Renal pelvis (tissue), 4 donors: ENCODE data around the gene PGAP3. TPM values are rescaled to one million over a fixed set of nuclear protein-coding genes. Genes with fewer than 3 reads are reported as not detected.
A peak's percentile ranks its signal among the peaks of the same experiment; 100 is the strongest.
"Not testable (repeated sequence)": the region's sequence is repeated elsewhere in the genome, so short reads cannot be mapped to it uniquely, and the experiment has no call there.

Source experiments
- DNase-seq: peaks from one replicate; pipeline ENCODE4 v3.0.0-alpha.2; 2013
- polyA plus RNA-seq, 3 donors: library from polyadenylated mRNA; unstranded; fragments of 120-200 nt; gene quantifications; one replicate each; pipeline ENCODE4 v1.2.1, GENCODE V29; 2013; ENCODE audit not compliant: insufficient read length in 3 of 3

The PGAP3 gene
- polyA plus RNA-seq, 3 donors, result 37.4 to 48.6 (median 43.6) TPM

DNA sequence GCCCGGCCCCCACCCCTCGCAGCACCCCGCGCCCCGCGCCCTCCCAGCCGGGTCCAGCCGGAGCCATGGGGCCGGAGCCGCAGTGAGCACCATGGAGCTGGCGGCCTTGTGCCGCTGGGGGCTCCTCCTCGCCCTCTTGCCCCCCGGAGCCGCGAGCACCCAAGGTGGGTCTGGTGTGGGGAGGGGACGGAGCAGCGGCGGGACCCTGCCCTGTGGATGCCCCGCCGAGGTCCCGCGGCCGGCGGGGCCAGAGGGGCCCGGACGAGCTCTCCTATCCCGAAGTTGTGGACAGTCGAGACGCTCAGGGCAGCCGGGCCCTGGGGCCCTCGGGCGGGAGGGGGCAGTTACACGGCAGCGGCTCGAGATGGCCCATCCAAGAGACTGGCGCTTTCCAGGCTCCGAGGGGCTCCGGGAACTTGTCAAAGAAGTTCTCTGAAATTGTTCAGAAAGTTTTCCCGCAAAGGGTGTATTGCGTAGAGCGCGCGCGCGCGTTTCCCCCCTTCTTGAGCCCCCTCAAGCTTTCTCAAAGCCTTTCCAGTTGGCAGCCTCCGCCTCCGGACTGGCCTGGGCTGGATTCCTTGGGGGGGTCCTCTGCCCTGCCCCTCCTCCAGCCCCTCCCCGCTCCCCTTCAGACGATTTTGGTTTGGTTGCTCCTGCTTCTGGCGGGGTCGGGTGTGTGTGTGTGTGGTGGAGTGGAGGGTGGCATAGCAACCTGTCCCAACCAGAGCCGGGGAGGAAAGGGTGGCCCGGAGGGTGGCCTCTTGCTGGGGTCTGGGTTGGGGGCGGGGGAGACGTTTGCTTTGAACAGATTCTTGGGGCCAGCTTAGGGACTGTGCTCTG, 12.5 kb upstream of the PGAP3 start:
- peak; percentile 76 for DNase-seq

DNA sequence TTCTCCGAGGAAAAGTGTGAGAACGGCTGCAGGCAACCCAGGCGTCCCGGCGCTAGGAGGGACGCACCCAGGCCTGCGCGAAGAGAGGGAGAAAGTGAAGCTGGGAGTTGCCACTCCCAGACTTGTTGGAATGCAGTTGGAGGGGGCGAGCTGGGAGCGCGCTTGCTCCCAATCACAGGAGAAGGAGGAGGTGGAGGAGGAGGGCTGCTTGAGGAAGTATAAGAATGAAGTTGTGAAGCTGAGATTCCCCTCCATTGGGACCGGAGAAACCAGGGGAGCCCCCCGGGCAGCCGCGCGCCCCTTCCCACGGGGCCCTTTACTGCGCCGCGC, 11.9 kb upstream of the PGAP3 start, which contains the start of gene ERBB2:
Gene ERBB2 (plus strand): TSS at position 247 of the 330 bp plus-strand sequence. CDS start 175 bp downstream, outside the sequence.
- peak; percentile 88 for DNase-seq

DNA sequence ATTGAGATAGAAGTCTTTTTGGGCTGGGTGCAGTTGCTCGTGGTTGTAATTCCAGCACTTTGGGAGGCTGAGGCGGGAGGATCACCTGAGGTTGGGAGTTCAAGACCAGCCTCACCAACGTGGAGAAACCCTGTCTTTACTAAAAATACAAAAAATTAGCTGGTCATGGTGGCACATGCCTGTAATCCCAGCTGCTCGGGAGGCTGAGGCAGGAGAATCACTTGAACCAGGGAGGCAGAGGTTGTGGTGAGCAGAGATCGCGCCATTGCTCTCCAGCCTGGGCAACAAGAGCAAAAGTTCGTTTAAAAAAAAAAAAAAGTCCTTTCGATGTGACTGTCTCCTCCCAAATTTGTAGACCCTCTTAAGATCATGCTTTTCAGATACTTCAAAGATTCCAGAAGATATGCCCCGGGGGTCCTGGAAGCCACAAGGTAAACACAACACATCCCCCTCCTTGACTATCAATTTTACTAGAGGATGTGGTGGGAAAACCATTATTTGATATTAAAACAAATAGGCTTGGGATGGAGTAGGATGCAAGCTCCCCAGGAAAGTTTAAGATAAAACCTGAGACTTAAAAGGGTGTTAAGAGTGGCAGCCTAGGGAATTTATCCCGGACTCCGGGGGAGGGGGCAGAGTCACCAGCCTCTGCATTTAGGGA, 11.4 kb upstream of the PGAP3 start:
- DNase-seq, result not testable (repeated sequence)

DNA sequence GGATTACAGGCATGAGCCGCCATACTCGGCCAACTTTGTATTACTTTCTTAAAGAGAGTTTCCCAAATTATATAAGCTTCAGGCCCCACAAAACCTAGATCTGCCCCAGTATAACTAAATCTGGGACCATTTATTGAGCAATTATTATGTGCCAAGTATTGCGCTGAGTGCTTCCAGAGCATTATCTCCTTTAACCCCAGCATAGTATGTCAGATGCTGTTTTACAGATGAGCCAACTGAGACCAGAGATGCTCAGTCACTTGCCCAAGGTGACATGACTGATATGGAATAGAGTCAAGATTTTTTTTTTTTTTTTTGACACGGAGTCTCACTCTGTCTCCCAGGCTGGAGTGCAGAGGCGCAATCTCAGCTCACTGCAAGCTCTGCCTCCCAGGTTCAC, 10.1 kb upstream of the PGAP3 start:
- no peak for DNase-seq

DNA sequence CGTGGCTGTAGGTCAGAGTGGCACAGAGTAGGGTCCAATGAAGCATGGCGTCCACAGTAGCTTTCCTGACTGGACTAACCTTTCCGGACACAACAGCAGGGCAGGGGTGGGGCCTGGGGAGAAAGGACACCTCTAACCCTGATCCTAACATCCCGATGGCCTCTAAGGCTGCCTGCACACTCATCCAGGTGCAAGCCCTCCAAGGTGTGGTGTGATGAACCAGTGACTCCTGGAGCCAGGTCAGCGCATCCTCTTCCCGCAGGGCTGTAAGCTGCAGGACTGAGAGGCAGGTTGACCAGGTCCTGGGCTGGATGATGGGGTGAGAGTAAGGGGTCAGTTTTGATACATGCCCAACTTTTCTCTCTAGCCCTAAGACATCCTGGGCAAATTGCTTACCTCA, 8.9 kb upstream of the PGAP3 start:
- DNase-seq, result no peak

DNA sequence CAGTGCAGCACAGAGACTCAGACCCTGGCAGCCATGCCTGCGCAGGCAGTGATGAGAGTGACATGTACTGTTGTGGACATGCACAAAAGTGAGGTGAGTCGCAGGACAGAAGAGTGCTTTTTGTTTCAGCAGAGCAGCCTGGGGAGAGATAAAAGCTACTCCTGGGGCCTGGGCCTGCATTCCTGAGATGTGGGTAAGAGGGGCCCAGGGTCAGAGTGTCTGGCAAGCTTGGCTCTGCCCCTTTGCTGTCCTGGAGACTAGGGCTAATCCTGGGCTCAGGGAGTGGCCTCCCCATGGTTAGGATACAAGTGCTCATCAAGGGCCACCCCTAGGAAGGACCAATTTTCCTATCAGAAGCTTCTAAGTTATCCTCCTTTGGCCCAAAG, 7.2 kb upstream of the PGAP3 start:
- DNase-seq, result no peak

DNA sequence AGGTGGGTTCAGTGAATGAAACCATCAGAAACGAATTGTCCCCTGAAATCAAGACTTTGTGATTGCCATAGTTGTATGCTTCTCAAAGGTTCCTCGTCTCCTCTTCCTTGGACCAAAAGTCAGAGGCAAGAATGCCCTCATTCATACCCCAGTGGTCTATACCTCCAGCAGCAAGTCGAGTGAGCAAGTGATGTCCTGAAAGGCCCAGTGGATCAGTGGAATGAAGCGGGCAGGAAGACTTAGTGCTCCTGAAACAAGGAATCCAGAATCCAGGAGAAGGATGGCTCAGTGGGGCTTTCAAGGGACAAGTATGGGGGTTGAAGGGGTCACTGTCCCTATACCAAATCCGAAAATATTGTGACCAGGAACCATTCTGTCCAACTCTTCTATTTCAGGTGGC, 6.7 kb upstream of the PGAP3 start:
- no peak for DNase-seq

DNA sequence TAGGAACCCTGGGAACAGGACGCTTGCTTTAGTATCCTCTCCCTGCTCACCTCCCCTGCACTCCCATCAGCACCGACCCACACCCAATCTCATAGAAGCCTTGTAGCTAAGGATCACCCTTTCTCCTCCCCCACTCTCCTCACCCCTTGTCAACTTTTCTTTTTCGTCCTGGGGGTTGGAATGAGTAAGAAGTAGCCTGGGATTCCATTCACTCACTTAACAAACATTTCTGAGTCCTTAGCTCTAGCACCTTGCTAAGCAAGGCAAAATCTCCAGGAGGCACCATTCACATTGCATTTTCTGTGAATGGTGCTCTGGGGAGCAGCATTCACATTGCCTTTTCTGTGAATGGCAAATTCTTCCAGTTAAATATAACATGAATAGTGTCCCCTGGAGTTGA, 1.1 kb upstream of the PGAP3 start:
- no peak for DNase-seq

- no peak for DNase-seq
Observed at GRCh38 chr17:39688475-39688835, 598 bp upstream of the PGAP3 start.

DNA sequence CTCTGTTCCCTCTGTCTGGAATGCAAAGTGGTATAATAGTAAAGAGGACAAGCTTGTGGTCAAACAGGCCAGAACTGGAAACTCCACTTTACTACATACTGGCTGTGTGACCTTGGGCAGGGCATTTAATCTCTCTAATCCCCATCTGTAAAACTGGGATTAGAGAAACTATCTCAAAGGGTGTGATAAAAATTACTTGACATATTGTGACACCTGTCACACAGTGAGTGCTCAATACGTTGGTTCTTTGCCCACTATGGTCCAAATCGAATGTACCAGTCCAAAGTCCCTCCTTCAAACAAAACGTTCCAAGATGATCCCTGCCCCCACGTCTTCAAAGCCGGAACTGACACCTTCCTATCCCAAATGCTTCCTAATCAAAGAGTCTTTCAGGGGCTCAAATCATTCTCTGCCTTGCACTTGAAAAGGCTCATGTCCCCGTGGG, 734 bp downstream of the PGAP3 start:
- DNase-seq, result no peak

DNA sequence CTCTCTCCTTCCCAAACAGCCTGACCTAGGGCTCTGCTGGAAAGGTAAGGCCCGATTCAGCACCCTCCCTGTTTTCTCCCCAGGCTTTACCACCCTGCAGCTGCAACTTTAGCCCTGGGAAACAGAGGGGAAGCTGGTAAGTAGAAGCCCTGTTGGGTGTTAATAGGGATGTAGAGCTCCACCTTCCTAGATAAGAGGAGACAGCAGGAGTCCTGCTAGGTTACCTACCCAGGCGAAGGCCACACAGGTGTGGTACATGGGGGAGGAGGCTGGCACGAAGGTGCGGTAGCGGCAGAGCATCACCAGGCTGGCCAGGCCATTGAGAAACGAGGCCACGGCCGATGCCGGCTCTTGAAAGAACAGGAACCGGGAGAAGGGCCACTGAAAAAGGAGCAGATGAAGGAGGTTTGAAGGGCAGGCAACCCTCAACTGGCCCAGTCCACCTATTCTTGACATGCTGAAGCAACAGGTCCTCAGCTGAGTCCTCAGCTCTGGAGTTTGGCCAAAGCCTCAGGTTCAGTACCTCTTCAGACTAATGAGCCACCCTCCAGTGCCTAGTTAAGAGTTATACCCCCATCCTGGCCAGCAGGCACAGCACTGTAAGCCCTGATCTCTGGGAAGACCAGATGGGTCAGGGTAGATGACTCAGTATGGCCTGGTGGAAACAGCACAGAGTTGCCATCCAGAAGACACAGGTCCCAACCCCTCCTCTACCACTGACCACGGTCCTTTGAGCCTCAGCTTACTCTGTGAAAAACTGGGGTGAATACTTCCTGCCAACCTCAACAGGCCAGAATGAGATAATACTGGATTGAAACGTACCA, 3.3 kb downstream of the PGAP3 start:
- no peak for DNase-seq

GRCh38 chr17:39683295-39683939, 4.4 kb downstream of the PGAP3 start:
- no peak for DNase-seq

GRCh38 chr17:39679521-39680192, 8.2 kb downstream of the PGAP3 start:
- no peak for DNase-seq

GRCh38 chr17:39678340-39679116, 9.3 kb downstream of the PGAP3 start:
- DNase-seq, result no peak

DNA sequence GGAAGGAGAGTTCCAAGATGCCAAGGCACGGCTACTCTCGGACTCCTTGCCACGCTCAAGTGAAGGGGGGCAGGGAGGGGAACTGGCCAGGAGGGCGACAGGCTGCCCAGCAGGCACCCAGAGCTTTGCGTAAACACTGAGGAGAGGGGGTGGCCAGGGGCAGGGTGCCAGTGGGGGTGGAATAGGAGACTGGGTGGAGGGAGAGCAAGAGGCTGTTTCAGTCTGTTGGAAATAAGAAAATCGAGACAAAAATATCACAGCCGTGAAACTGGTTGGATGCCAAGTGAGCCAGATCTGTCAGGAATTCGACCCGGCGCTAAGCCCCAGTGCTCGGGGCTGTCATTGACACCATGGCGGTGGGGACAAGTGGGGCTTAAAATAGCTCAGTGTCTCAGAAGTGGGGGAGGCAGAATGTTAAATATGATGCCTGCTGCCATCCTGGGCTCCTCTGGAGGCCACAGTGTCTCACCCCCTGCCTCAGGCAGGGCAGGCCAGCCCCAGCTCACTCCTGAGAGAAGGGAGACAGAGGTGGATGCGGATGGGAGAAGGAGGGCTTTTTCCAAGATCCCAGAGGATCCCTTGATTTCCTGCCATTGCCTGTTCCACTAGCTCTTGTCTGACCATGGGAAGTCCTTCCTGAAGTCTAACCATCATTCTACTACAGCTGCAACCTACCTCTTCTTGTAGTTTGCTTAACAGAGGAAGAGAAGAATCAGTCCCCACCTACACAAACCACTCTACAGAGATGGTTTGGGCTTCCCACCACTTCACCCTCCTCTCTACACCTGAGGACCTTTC, 10.1 kb downstream of the PGAP3 start:
- peak; percentile 86 for DNase-seq

- no peak for DNase-seq
Observed at GRCh38 chr17:39677072-39677471, 10.8 kb downstream of the PGAP3 start.

DNA sequence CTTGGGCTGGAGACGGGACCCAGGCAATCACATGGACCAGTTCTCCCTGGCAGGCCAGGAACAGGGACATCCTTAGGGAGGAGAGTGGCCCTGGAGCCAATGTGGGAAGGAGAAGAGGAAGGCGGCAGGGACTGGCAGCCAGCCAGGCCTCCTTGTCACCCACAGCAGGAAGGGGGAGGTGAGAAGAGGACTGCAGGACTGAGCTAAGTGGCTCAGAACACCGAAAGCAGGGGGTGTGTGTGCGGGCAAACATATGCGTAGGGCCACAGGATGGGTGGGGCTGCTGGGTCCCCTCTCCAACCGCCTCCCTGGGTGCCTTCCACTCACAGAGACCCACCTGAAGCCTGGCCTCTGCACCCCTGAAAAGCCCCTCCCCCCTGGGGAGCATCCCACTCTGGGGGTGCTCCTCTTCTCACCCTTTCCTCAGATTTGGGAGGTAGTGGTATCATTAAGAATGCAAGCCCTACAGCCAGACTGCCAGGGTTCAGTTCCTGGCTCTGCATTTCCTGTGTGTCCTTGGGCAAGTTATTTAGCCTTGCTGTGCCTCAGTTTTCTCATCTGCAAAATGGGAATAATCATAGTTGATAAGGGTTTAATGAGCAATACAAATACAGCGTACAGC, 11.5 kb downstream of the PGAP3 start:
- no peak for DNase-seq

DNA sequence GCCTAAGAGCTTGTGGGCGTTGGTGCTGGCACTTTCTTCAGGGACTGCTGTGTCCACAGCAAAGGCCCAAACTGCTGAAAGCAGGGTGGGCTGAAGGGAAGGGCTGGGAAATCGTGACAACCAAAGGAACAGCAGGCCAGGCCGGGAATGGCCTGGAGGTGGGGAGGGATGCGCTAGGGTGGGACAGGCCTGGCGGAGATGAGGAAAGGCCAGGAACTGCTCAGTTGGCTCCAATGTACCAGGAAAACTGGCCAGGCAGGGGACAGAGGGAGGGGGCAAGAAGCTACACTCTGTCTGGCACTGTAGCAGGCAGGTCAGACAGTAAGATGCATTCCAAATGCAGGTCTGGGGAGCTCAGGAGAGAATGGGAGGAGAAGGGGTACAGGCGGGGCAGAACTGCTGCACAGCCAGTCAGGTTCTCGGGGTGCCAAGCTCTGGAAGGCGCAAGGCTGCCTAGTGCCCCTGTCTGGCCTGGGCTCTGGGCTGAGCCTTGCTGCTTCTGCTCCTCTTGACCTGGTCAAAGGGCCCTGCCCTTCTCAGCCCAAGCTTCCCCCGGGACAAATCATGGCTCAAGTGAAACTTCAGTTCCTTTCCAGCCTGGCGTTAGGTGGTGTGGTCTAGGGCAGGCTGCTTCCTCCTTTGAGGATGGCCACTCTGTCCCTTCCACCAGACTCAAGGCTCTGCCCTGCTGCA, 12.3 kb downstream of the PGAP3 start:
- DNase-seq, result no peak
